K562 treated with DMSO at 1 percent for 24 hours (cell line): Measurements from ENCODE around the gene RNF141. TPM values are rescaled to one million over a fixed set of nuclear protein-coding genes. Genes with fewer than 3 reads are reported as not detected.

Source experiments
- total RNA-seq: library from RNA; unstranded; fragments of 300-600 nt; gene quantifications from 2 replicates; pipeline ENCODE4 v1.2.3, GENCODE V29; 2022; ENCODE audit warnings: low read depth; ENCODE audit not compliant: insufficient read depth

RNF141 gene, protein sequence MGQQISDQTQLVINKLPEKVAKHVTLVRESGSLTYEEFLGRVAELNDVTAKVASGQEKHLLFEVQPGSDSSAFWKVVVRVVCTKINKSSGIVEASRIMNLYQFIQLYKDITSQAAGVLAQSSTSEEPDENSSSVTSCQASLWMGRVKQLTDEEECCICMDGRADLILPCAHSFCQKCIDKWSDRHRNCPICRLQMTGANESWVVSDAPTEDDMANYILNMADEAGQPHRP
- 8.8 and 10.8 TPM in 2 replicates for total RNA-seq

DNA sequence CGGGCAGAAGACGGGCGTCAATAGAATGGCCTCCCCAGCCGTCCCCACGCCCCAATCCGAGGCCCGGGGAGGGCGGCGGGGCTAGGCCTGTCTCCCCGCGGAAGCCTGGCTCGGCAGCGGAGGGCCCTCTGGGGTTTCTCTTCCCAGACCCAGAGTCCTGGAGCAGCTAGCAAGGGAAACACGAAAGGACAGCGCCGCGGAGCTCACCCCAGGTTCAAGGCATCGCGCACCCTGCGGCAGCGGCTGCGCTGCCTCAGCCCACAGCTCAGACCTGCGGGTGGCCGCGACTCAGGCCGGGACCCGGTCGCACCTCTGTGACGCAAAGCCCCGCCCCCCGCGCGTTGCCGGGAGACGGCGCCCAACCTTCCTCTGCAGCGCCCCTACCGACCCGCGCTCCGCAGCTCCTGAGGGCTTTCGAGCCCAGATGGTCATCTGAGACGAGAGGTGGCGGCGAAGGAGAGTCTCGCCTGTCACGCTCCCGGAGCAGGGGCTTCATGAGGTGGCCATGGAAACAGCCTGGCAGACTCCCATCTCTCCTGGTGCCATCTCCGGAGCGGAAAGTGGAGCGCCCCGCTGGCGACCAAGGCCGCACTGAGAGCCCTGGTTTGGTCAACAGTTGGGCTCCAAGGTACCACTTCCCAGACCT lies at the start of gene RNF141:
Gene RNF141 (minus strand): TSS at position 273 of the 646 bp plus-strand sequence. CDS start 7,029 bp downstream, outside the sequence.

GRCh38 chr11:10568486-10568941 lies 27.5 kb upstream of the RNF141 start, which contains the start of gene LYVE1:
TSS of gene LYVE1 (minus strand) at chr11:10568665. CDS start at chr11:10568532, 133 bp downstream.

Other genes with a start within 250 kb of the RNF141 start
- 3.3 and 3.9 TPM in 2 replicates for gene SBF2, start 247.0 kb downstream of the RNF141 start, total RNA-seq
- 0.65 and 1.1 TPM in 2 replicates for gene ADM, start 236.1 kb downstream of the RNF141 start, total RNA-seq
- 8.3 and 8.6 TPM in 2 replicates for gene AMPD3, start 85.9 kb downstream of the RNF141 start, total RNA-seq
- not detected in 2 replicates for gene LYVE1, start 27.5 kb upstream of the RNF141 start, total RNA-seq
- gene IRAG1, start 152.6 kb upstream of the RNF141 start, total RNA-seq, result 0.66 and 1.0 TPM in 2 replicates
- gene CTR9, start 210.1 kb upstream of the RNF141 start, total RNA-seq, result 39.3 and 48.5 TPM in 2 replicates